GM23338 (cell line): ENCODE data around the gene C3orf62. TPM values are rescaled to one million over a fixed set of nuclear protein-coding genes. Genes with fewer than 3 reads are reported as not detected.

Experiments used
- ATAC-seq: fragments of 200-7000 bp; cut with Tn5 transposase; 3 replicates; pipeline ENCODE4 v1.9.1; 2020
- DNase-seq: peaks from one replicate; pipeline ENCODE4 v3.0.0-alpha.2; 2015; ENCODE audit warnings: low spot score
- H2AFZ ChIP-seq: fragments of 200-600 bp; sonication (generic); 2 replicates; pipeline ENCODE4 v1.8.0; 2016; ENCODE audit warnings: antibody characterized with exemption, mild to moderate bottlenecking, moderate library complexity
- H3F3A ChIP-seq: fragments of 200-600 bp; sonication (generic); replicated peaks from 2 replicates; pipeline ENCODE4 v1.8.0; 2017; ENCODE audit warnings: antibody characterized with exemption, mixed run types, low read depth
- H3K27ac ChIP-seq: fragments of 200-600 bp; sonication (generic); 2 replicates; pipeline ENCODE4 v1.6.1; 2016; ENCODE audit warnings: low read depth
- H3K27me3 ChIP-seq: fragments of 200-600 bp; sonication (generic); 2 replicates; pipeline ENCODE4 v1.8.0; 2016; ENCODE audit warnings: mild to moderate bottlenecking, mixed run types, moderate library complexity; ENCODE audit not compliant: insufficient read depth
- H3K36me3 ChIP-seq: fragments of 200-600 bp; sonication (generic); 2 replicates; pipeline ENCODE4 v1.8.0; 2016; ENCODE audit warnings: mild to moderate bottlenecking; ENCODE audit not compliant: insufficient read depth
- H3K4me1 ChIP-seq: fragments of 200-600 bp; sonication (generic); 2 replicates; pipeline ENCODE4 v1.8.0; 2016; ENCODE audit warnings: mild to moderate bottlenecking, moderate library complexity; ENCODE audit not compliant: insufficient read depth
- H3K4me2 ChIP-seq: fragments of 200-600 bp; sonication (generic); 2 replicates; pipeline ENCODE4 v1.7.1; 2017; ENCODE audit warnings: mixed run types
- H3K4me3 ChIP-seq: fragments of 200-600 bp; sonication (generic); 2 replicates; pipeline ENCODE4 v1.6.1; 2016; ENCODE audit warnings: mixed run types
- H3K79me2 ChIP-seq: fragments of 200-600 bp; sonication (generic); replicated peaks from 2 replicates; pipeline ENCODE4 v1.8.0; 2017; ENCODE audit warnings: mild to moderate bottlenecking; ENCODE audit not compliant: insufficient read depth
- H3K9me2 ChIP-seq: fragments of 200-600 bp; sonication (generic); 2 replicates; pipeline ENCODE4 v1.8.0; 2017; ENCODE audit not compliant: insufficient read depth
- H4K20me1 ChIP-seq: fragments of 200-600 bp; sonication (generic); replicated peaks from 2 replicates; pipeline ENCODE4 v1.8.0; 2017; ENCODE audit warnings: mild to moderate bottlenecking; ENCODE audit not compliant: insufficient read depth
- H3K27ac Mint-ChIP-seq: 2 replicates; pipeline ENCODE4 v1.8.0; 2020; ENCODE audit warnings: inconsistent platforms, mild to moderate bottlenecking, moderate library complexity, mixed read lengths
- H3K27me3 Mint-ChIP-seq: 3 replicates; pipeline ENCODE4 v1.8.0; 2022; ENCODE audit warnings: low read depth, mild to moderate bottlenecking, moderate library complexity, mixed read lengths, inconsistent platforms; ENCODE audit not compliant: insufficient read depth, poor library complexity
- H3K36me3 Mint-ChIP-seq: 3 replicates; pipeline ENCODE4 v1.8.0; 2021; ENCODE audit warnings: low read depth, mild to moderate bottlenecking, inconsistent platforms, moderate library complexity, mixed read lengths
- H3K4me1 Mint-ChIP-seq: 3 replicates; pipeline ENCODE4 v1.8.0; 2020; ENCODE audit warnings: mild to moderate bottlenecking, inconsistent platforms, mixed read lengths
- H3K4me3 Mint-ChIP-seq: 3 replicates; pipeline ENCODE4 v1.8.0; 2021; ENCODE audit warnings: moderate library complexity, mild to moderate bottlenecking, inconsistent platforms, mixed read lengths
- H3K9me3 Mint-ChIP-seq: 3 replicates; pipeline ENCODE4 v1.8.0; 2020; ENCODE audit warnings: moderate library complexity, mild to moderate bottlenecking, inconsistent platforms, mixed read lengths
- CREB1 ChIP-seq: fragments of 250-450 bp; sonication (Bioruptor Pico); IDR thresholded peaks from 2 replicates; pipeline ENCODE4 v1.5.0; 2020; ENCODE audit warnings: low read depth, mild to moderate bottlenecking, moderate library complexity
- EZH2 ChIP-seq: fragments of 200-600 bp; sonication (generic); IDR thresholded peaks from one replicate; pipeline ENCODE4 v1.8.0; 2017; ENCODE audit warnings: antibody characterized with exemption, mild to moderate bottlenecking, low read depth; ENCODE audit not compliant: unreplicated experiment
- EZH2phosphoT487 ChIP-seq: fragments of 200-600 bp; sonication (generic); IDR thresholded peaks from one replicate; pipeline ENCODE4 v1.8.1; 2018; ENCODE audit warnings: antibody characterized with exemption; ENCODE audit not compliant: unreplicated experiment
- JUNB ChIP-seq: IDR thresholded peaks from one replicate; pipeline ENCODE4 v1.6.1; 2016; ENCODE audit warnings: antibody characterized with exemption; ENCODE audit not compliant: unreplicated experiment
- NANOG ChIP-seq: IDR thresholded peaks from 2 replicates; pipeline ENCODE4 v1.6.1; 2016; ENCODE audit warnings: antibody characterized with exemption, borderline replicate concordance
- POLR2AphosphoS5 ChIP-seq: IDR thresholded peaks from 2 replicates; pipeline ENCODE4 v1.6.1; 2016; ENCODE audit warnings: antibody characterized with exemption, low read depth
- STAT1 ChIP-seq: IDR thresholded peaks from one replicate; pipeline ENCODE4 v1.6.1; 2016; ENCODE audit warnings: antibody characterized with exemption; ENCODE audit not compliant: unreplicated experiment
- ZNF114 ChIP-seq: fragments of 250-450 bp; sonication (Bioruptor Pico); IDR thresholded peaks from 2 replicates; pipeline ENCODE4 v1.5.0; 2020; ENCODE audit warnings: mild to moderate bottlenecking, moderate library complexity
- ZNF331 ChIP-seq: fragments of 250-450 bp; sonication (Bioruptor Pico); IDR thresholded peaks from 2 replicates; pipeline ENCODE4 v1.5.0; 2020; ENCODE audit warnings: low read depth, mild to moderate bottlenecking, moderate library complexity
- polyA plus RNA-seq: library from polyadenylated mRNA; unstranded; fragments of >200 nt; fragmentation: Nextera tagmentation; extraction: Ambion mirVana; gene quantifications from 2 replicates; pipeline ENCODE4 v1.2.1, GENCODE V29; 2016
- total RNA-seq: library from RNA; depleted of rRNA; stranded (reverse); fragments of >200 nt; shearing (Covaris generic); gene quantifications from 2 replicates; pipeline ENCODE4 v1.2.3, GENCODE V29; 2014
- TF ChIP-seq, protein P1 (sequence below), 2 experiments: fragments of 200-600 bp in 1 of 2; sonication (generic) in 1 of 2; conservative IDR thresholded peaks; 2 replicates each; pipeline versions ENCODE4 v1.5.1 to v1.6.1; 2016 to 2017; ENCODE audit warnings: antibody characterized with exemption in 2 of 2, low read depth in 2 of 2, mild to moderate bottlenecking in 2 of 2, moderate library complexity in 1 of 2
- TF ChIP-seq, protein P2 (sequence below): IDR thresholded peaks from 2 replicates; pipeline ENCODE4 v1.6.1; 2016; ENCODE audit warnings: antibody characterized with exemption
- TF ChIP-seq, protein P3 (sequence below): IDR thresholded peaks from one replicate; pipeline ENCODE4 v1.6.1; 2018; ENCODE audit warnings: antibody characterized with exemption; ENCODE audit not compliant: unreplicated experiment
- TF ChIP-seq, protein P4 (sequence below): fragments of 250-450 bp; sonication (Bioruptor Pico); IDR thresholded peaks from 2 replicates; pipeline ENCODE4 v1.5.0; 2020; ENCODE audit warnings: mild to moderate bottlenecking, moderate library complexity

Gene C3orf62
- total and polyA plus RNA-seq, 2 experiments from 2014 or later, result 1.6 to 2.4 TPM

DNA sequence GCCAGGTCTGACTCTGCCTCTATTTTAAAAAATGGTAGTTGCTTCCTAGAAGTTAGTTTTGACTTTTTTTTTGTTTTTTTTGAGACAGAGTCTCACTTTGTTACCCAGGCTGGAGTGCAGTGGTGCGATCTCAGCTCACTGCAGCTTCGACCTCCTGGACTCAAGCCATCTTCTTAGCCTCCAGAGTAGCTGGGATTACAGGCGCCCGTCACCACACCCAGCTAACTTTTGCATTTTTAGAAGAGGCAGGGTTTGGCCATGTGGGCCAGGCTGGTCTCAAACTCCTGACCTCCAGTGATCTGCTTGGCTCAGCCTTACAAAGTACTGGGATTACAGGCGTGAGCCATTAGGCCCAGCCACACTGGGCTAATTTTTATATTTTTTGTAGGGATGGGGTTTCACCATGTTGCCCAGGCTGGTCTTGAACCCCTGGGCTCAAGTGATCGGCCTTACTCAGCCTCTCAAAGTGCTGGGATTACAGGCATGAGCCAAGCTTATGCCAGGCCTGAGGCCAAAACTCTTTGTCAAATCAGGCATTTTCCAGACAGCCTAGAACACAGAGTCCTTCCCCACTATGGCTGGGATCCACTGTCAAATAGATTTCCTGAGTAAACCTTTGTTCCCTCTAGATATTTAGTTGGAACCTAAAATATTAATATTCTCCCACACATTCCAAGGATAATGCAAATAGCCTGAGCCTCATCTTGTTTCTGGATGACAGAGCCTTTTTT is 13.7 kb downstream of the C3orf62 start:
- no peaks in the 10 kb centered on the region for H3K9me2 ChIP-seq
- no peaks in the 10 kb centered on the region for H3K4me1 ChIP-seq
- H4K20me1 ChIP-seq, result no peaks in the 10 kb centered on the region
- no peak overlapping the region for H3K27ac ChIP-seq
- no peak overlapping the region for H2AFZ ChIP-seq
- H3K79me2 ChIP-seq, result no peaks in the 10 kb centered on the region
- Mint-ChIP-seq H3K4me3 (no peak overlapping the region), H3K27me3 (peaks cover 6% of the 10 kb centered on the region), H3K4me1 (no peaks in the 10 kb centered on the region), H3K27ac (no peak overlapping the region), H3K9me3 (no peaks in the 10 kb centered on the region), H3K36me3 (no peaks in the 10 kb centered on the region)
- no peak overlapping the region for H3K4me2 ChIP-seq
- H3F3A ChIP-seq, result no peaks in the 10 kb centered on the region
- no peaks in the 10 kb centered on the region for H3K36me3 ChIP-seq
- no peak overlapping the region for H3K4me3 ChIP-seq
- ATAC-seq, result no peak
- no peaks in the 10 kb centered on the region for H3K27me3 ChIP-seq
- DNase-seq, result no peak
- TF ChIP-seq EZH2phosphoT487, result no peak
- TF ChIP-seq NANOG, result no peak
- TF ChIP-seq STAT1, result no peak
- no peak for TF ChIP-seq ZNF331 (CRISPR knock-in tag)
- TF ChIP-seq, protein P1, sequence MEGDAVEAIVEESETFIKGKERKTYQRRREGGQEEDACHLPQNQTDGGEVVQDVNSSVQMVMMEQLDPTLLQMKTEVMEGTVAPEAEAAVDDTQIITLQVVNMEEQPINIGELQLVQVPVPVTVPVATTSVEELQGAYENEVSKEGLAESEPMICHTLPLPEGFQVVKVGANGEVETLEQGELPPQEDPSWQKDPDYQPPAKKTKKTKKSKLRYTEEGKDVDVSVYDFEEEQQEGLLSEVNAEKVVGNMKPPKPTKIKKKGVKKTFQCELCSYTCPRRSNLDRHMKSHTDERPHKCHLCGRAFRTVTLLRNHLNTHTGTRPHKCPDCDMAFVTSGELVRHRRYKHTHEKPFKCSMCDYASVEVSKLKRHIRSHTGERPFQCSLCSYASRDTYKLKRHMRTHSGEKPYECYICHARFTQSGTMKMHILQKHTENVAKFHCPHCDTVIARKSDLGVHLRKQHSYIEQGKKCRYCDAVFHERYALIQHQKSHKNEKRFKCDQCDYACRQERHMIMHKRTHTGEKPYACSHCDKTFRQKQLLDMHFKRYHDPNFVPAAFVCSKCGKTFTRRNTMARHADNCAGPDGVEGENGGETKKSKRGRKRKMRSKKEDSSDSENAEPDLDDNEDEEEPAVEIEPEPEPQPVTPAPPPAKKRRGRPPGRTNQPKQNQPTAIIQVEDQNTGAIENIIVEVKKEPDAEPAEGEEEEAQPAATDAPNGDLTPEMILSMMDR (conservative IDR thresholded peaks at IDR 0.05; ENCODE audit: low read depth in 2 of 2), result no peak
- TF ChIP-seq, protein P2, sequence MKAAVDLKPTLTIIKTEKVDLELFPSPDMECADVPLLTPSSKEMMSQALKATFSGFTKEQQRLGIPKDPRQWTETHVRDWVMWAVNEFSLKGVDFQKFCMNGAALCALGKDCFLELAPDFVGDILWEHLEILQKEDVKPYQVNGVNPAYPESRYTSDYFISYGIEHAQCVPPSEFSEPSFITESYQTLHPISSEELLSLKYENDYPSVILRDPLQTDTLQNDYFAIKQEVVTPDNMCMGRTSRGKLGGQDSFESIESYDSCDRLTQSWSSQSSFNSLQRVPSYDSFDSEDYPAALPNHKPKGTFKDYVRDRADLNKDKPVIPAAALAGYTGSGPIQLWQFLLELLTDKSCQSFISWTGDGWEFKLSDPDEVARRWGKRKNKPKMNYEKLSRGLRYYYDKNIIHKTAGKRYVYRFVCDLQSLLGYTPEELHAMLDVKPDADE, result no peak
- TF ChIP-seq, protein P3, sequence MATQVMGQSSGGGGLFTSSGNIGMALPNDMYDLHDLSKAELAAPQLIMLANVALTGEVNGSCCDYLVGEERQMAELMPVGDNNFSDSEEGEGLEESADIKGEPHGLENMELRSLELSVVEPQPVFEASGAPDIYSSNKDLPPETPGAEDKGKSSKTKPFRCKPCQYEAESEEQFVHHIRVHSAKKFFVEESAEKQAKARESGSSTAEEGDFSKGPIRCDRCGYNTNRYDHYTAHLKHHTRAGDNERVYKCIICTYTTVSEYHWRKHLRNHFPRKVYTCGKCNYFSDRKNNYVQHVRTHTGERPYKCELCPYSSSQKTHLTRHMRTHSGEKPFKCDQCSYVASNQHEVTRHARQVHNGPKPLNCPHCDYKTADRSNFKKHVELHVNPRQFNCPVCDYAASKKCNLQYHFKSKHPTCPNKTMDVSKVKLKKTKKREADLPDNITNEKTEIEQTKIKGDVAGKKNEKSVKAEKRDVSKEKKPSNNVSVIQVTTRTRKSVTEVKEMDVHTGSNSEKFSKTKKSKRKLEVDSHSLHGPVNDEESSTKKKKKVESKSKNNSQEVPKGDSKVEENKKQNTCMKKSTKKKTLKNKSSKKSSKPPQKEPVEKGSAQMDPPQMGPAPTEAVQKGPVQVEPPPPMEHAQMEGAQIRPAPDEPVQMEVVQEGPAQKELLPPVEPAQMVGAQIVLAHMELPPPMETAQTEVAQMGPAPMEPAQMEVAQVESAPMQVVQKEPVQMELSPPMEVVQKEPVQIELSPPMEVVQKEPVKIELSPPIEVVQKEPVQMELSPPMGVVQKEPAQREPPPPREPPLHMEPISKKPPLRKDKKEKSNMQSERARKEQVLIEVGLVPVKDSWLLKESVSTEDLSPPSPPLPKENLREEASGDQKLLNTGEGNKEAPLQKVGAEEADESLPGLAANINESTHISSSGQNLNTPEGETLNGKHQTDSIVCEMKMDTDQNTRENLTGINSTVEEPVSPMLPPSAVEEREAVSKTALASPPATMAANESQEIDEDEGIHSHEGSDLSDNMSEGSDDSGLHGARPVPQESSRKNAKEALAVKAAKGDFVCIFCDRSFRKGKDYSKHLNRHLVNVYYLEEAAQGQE, result no peak
- TF ChIP-seq, protein P4, sequence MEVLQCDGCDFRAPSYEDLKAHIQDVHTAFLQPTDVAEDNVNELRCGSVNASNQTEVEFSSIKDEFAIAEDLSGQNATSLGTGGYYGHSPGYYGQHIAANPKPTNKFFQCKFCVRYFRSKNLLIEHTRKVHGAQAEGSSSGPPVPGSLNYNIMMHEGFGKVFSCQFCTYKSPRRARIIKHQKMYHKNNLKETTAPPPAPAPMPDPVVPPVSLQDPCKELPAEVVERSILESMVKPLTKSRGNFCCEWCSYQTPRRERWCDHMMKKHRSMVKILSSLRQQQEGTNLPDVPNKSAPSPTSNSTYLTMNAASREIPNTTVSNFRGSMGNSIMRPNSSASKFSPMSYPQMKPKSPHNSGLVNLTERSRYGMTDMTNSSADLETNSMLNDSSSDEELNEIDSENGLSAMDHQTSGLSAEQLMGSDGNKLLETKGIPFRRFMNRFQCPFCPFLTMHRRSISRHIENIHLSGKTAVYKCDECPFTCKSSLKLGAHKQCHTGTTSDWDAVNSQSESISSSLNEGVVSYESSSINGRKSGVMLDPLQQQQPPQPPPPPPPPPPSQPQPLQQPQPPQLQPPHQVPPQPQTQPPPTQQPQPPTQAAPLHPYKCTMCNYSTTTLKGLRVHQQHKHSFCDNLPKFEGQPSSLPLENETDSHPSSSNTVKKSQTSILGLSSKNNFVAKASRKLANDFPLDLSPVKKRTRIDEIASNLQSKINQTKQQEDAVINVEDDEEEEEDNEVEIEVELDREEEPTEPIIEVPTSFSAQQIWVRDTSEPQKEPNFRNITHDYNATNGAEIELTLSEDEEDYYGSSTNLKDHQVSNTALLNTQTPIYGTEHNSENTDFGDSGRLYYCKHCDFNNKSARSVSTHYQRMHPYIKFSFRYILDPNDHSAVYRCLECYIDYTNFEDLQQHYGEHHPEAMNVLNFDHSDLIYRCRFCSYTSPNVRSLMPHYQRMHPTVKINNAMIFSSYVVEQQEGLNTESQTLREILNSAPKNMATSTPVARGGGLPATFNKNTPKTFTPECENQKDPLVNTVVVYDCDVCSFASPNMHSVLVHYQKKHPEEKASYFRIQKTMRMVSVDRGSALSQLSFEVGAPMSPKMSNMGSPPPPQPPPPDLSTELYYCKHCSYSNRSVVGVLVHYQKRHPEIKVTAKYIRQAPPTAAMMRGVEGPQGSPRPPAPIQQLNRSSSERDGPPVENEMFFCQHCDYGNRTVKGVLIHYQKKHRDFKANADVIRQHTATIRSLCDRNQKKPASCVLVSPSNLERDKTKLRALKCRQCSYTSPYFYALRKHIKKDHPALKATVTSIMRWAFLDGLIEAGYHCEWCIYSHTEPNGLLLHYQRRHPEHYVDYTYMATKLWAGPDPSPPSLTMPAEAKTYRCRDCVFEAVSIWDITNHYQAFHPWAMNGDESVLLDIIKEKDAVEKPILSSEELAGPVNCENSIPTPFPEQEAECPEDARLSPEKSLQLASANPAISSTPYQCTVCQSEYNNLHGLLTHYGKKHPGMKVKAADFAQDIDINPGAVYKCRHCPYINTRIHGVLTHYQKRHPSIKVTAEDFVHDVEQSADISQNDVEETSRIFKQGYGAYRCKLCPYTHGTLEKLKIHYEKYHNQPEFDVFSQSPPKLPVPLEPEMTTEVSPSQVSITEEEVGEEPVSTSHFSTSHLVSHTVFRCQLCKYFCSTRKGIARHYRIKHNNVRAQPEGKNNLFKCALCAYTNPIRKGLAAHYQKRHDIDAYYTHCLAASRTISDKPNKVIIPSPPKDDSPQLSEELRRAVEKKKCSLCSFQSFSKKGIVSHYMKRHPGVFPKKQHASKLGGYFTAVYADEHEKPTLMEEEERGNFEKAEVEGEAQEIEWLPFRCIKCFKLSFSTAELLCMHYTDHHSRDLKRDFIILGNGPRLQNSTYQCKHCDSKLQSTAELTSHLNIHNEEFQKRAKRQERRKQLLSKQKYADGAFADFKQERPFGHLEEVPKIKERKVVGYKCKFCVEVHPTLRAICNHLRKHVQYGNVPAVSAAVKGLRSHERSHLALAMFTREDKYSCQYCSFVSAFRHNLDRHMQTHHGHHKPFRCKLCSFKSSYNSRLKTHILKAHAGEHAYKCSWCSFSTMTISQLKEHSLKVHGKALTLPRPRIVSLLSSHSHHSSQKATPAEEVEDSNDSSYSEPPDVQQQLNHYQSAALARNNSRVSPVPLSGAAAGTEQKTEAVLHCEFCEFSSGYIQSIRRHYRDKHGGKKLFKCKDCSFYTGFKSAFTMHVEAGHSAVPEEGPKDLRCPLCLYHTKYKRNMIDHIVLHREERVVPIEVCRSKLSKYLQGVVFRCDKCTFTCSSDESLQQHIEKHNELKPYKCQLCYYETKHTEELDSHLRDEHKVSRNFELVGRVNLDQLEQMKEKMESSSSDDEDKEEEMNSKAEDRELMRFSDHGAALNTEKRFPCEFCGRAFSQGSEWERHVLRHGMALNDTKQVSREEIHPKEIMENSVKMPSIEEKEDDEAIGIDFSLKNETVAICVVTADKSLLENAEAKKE (CRISPR knock-in tag), result no peak
- TF ChIP-seq EZH2, result no peak
- TF ChIP-seq ZNF114 (CRISPR knock-in tag), result no peak
- no peak for TF ChIP-seq CREB1 (CRISPR knock-in tag)
- TF ChIP-seq POLR2AphosphoS5, result no peak
- no peak for TF ChIP-seq JUNB
